ENCODE measurements around the gene ZFHX2. TPM values are rescaled to one million over a fixed set of nuclear protein-coding genes. Genes with fewer than 3 reads are reported as not detected.
"Not testable (repeated sequence)": the region's sequence is repeated elsewhere in the genome, so short reads cannot be mapped to it uniquely, and the experiment has no call there.

ZFHX2 gene
- total RNA-seq, 1 donor from 2014 or later, result 2.7 TPM

- intact Hi-C loops (cut with micrococcal nuclease), result loop anchor here (1.0 kb wide), 1 partner anchor 61 kb away; no protein-coding TSS in a partner anchor
- Mint-ChIP-seq H3K4me1 (ENCODE audit: low read depth) (no peaks in the 10 kb centered on the region), H3K4me3 (no peak overlapping the region), H3K27ac (no peak overlapping the region), H3K9me3 (no peaks in the 10 kb centered on the region), H3K36me3 (ENCODE audit: low read depth) (no peaks in the 10 kb centered on the region), H3K27me3 (ENCODE audit: insufficient read depth) (peaks cover 7% of the 10 kb centered on the region)
- peak; percentile 14 for DNase-seq (ENCODE audit: low spot score)
These were observed 12.1 kb downstream of the ZFHX2 start for GRCh38 chr14:23539248-23540140.

DNA sequence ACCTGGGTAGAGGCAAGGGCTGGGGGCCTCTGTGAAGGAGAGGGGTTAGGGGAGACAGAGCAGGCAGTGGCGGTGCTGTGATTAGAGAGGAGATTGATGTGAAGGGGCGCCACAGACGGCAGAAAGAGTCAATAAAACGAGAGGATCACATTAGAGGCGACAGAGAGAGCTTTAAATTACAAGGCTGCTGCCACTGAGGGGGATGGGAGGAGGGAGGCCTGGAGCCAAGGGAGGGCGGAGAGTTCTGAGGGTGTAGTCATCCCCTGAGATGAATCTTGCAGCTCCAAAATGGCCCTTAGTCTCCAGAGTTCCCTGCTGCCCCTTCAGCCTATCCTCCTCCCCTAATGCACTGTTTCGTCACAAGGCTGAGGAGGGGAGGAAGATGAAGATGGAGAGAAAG is 12.8 kb downstream of the ZFHX2 start:
- peaks cover 7% of the 10 kb centered on the region for H3K27me3 Mint-ChIP-seq (ENCODE audit: insufficient read depth)
- intact Hi-C loops (cut with micrococcal nuclease), result loop anchor here (1.0 kb wide), 1 partner anchor 60 kb away; no protein-coding TSS in a partner anchor
- H3K4me1 Mint-ChIP-seq (ENCODE audit: low read depth), result no peaks in the 10 kb centered on the region
- no peak overlapping the region for H3K27ac Mint-ChIP-seq
- H3K9me3 Mint-ChIP-seq, result no peaks in the 10 kb centered on the region
- DNase-seq (ENCODE audit: low spot score), result no peak
- H3K4me3 Mint-ChIP-seq, result no peak overlapping the region
- H3K36me3 Mint-ChIP-seq (ENCODE audit: low read depth), result no peaks in the 10 kb centered on the region

DNA sequence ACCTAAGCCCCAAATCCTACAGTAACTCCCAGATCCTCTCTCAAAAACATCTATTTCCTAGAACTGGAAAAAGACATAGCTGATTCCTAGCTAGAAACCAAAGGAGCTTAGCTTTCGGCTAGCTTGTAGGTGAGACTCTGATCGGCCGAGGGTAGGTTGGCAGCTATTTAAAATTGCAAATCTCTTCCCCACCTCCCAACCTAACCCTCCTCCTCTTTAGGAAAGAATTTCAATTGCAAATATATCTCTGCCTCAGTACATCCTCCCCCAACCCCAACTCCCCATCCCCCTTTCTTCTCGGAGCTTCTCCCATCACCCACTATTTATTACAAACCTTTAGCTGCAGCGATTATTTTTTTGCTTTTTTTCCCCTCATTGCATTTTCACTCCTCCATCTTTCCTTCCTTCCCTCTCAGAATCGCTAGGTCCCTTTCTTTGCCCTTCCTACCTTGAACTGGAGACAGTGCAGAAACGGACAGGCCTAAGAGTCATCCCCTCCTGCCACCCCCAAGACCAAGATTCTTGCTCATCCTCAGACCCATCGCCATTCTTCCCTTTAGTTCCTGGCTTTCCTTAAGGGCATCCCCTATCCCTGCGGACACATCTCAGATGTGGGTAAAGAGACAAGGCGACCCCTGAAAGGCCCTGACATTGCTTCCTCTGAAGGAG is 13.4 kb downstream of the ZFHX2 start:
- Mint-ChIP-seq H3K4me1 (ENCODE audit: low read depth) (no peaks in the 10 kb centered on the region), H3K36me3 (ENCODE audit: low read depth) (no peaks in the 10 kb centered on the region), H3K27ac (no peak overlapping the region), H3K27me3 (ENCODE audit: insufficient read depth) (peaks cover 7% of the 10 kb centered on the region), H3K9me3 (no peaks in the 10 kb centered on the region), H3K4me3 (no peak overlapping the region)
- intact Hi-C loops (cut with micrococcal nuclease), result no loop called here
- no peak for DNase-seq (ENCODE audit: low spot score)

DNA sequence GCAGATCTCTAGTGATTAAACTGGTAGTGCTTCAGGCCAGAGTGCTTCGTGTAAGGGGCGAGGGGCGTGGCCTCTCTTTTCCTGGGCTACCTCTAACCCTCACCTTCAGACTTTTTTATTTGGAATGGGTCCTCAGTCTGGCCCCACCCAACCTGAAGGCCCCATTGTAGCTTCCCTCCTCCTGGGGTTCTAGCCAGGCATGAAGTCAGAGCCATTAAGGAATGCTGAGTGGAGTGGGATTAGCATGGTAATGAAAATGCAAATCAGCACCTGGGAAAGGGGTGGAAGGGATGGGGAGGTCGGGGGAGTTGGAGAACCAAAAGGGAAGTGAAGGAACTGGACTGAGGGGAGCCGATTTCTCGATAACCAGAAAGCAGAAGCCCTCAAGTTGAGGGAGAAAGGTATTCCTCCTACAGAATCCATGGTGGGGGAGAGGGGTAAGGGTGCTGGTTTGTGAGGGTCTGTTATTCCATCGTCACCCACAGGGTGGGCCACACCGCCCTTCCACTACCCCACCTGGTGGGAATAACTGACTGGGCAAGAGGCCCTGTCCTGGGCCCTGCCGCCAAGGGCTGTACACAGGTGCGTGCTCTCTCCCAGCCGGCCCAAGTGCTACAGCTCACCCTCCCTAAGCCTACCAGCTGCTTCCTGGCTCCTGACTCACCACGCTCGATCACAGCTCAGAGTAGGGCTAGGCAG is 14.1 kb downstream of the ZFHX2 start:
- no peaks in the 10 kb centered on the region for H3K36me3 Mint-ChIP-seq (ENCODE audit: low read depth)
- intact Hi-C loops (cut with micrococcal nuclease), result no loop called here
- H3K4me3 Mint-ChIP-seq, result no peak overlapping the region
- DNase-seq (ENCODE audit: low spot score), result no peak
- no peak overlapping the region for H3K27ac Mint-ChIP-seq
- H3K9me3 Mint-ChIP-seq, result no peaks in the 10 kb centered on the region
- peaks cover 7% of the 10 kb centered on the region for H3K27me3 Mint-ChIP-seq (ENCODE audit: insufficient read depth)
- no peaks in the 10 kb centered on the region for H3K4me1 Mint-ChIP-seq (ENCODE audit: low read depth)

- H3K27ac Mint-ChIP-seq; H3K4me1 Mint-ChIP-seq (ENCODE audit: low read depth); DNase-seq (ENCODE audit: low spot score); H3K36me3 Mint-ChIP-seq (ENCODE audit: low read depth); H3K4me3 Mint-ChIP-seq; intact Hi-C loops (cut with micrococcal nuclease); H3K9me3 Mint-ChIP-seq; H3K27me3 Mint-ChIP-seq (ENCODE audit: insufficient read depth): not testable (repeated sequence)
These were observed 14.7 kb downstream of the ZFHX2 start for GRCh38 chr14:23536906-23537305.

GRCh38 chr14:23536494-23536893 is 15.1 kb downstream of the ZFHX2 start:
- H3K27ac Mint-ChIP-seq, result no peak overlapping the region
- no peaks in the 10 kb centered on the region for H3K4me1 Mint-ChIP-seq (ENCODE audit: low read depth)
- no peak for DNase-seq (ENCODE audit: low spot score)
- intact Hi-C loops (cut with micrococcal nuclease), result no loop called here
- H3K27me3 Mint-ChIP-seq (ENCODE audit: insufficient read depth), result peaks cover 7% of the 10 kb centered on the region
- no peaks in the 10 kb centered on the region for H3K9me3 Mint-ChIP-seq
- H3K36me3 Mint-ChIP-seq (ENCODE audit: low read depth), result no peaks in the 10 kb centered on the region
- no peak overlapping the region for H3K4me3 Mint-ChIP-seq

DNA sequence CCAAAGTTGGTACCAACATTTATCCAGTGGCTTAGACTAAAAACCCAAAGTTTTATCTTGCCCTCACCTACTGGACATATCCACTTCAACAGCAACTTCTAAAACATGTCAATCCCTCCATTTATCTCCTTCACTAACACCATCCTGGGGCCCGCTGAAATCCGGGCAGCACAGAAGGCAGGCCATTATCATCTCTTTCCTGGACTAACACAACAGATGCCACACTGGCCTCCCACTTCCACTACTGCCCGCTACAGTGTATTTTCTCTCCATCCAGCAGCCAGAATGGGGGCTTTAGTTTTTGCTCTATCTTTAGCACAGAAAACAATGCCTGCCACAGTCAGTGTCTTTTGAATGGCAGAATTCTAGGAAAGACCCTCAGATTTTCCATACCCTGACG is 15.6 kb downstream of the ZFHX2 start:
- Mint-ChIP-seq H3K9me3 (no peaks in the 10 kb centered on the region), H3K4me3 (no peak overlapping the region), H3K4me1 (ENCODE audit: low read depth) (peaks cover under 1% of the 10 kb centered on the region), H3K27me3 (ENCODE audit: insufficient read depth) (peaks cover 7% of the 10 kb centered on the region), H3K36me3 (ENCODE audit: low read depth) (no peaks in the 10 kb centered on the region), H3K27ac (no peak overlapping the region)
- DNase-seq (ENCODE audit: low spot score), result no peak
- intact Hi-C loops (cut with micrococcal nuclease), result no loop called here

- Mint-ChIP-seq H3K9me3 (no peaks in the 10 kb centered on the region), H3K27ac (no peak overlapping the region), H3K27me3 (ENCODE audit: insufficient read depth) (peaks cover 2% of the 10 kb centered on the region), H3K4me1 (ENCODE audit: low read depth) (peaks cover 11% of the 10 kb centered on the region), H3K36me3 (ENCODE audit: low read depth) (no peaks in the 10 kb centered on the region), H3K4me3 (no peak overlapping the region)
- no peak for DNase-seq (ENCODE audit: low spot score)
- intact Hi-C loops (cut with micrococcal nuclease), result no loop called here
These were observed 17.7 kb downstream of the ZFHX2 start for GRCh38 chr14:23533652-23534435.

GRCh38 chr14:23532658-23533057 is 18.9 kb downstream of the ZFHX2 start:
- peaks cover 11% of the 10 kb centered on the region for H3K4me1 Mint-ChIP-seq (ENCODE audit: low read depth)
- intact Hi-C loops (cut with micrococcal nuclease), result no loop called here

GRCh38 chr14:23531391-23531790 is 20.2 kb downstream of the ZFHX2 start:
- Mint-ChIP-seq H3K27ac (no peak overlapping the region), H3K27me3 (ENCODE audit: insufficient read depth) (no peaks in the 10 kb centered on the region), H3K4me1 (ENCODE audit: low read depth) (peaks cover 11% of the 10 kb centered on the region), H3K9me3 (no peaks in the 10 kb centered on the region), H3K4me3 (no peak overlapping the region), H3K36me3 (ENCODE audit: low read depth) (no peaks in the 10 kb centered on the region)
- intact Hi-C loops (cut with micrococcal nuclease), result no loop called here
- DNase-seq (ENCODE audit: low spot score), result no peak

More at GRCh38 chr14:23532658-23533057, 18.9 kb downstream of the ZFHX2 start:
- Mint-ChIP-seq H3K4me3 (no peak overlapping the region), H3K36me3 (ENCODE audit: low read depth) (no peaks in the 10 kb centered on the region), H3K27ac (no peak overlapping the region), H3K9me3 (no peaks in the 10 kb centered on the region), H3K27me3 (ENCODE audit: insufficient read depth) (no peaks in the 10 kb centered on the region)
- no peak for DNase-seq (ENCODE audit: low spot score)

GRCh38 chr14:23530375-23531055 is 21.1 kb downstream of the ZFHX2 start:
- H3K27ac Mint-ChIP-seq, result no peak overlapping the region
- H3K4me3 Mint-ChIP-seq, result no peak overlapping the region
- no peaks in the 10 kb centered on the region for H3K9me3 Mint-ChIP-seq
- no peaks in the 10 kb centered on the region for H3K27me3 Mint-ChIP-seq (ENCODE audit: insufficient read depth)
- H3K36me3 Mint-ChIP-seq (ENCODE audit: low read depth), result no peaks in the 10 kb centered on the region
- intact Hi-C loops (cut with micrococcal nuclease), result no loop called here
- no peak for DNase-seq (ENCODE audit: low spot score)
- peaks cover 11% of the 10 kb centered on the region for H3K4me1 Mint-ChIP-seq (ENCODE audit: low read depth)

- no peak overlapping the region for H3K27ac Mint-ChIP-seq
- no peaks in the 10 kb centered on the region for H3K27me3 Mint-ChIP-seq (ENCODE audit: insufficient read depth)
- no peak for DNase-seq (ENCODE audit: low spot score)
- no peaks in the 10 kb centered on the region for H3K36me3 Mint-ChIP-seq (ENCODE audit: low read depth)
- H3K4me3 Mint-ChIP-seq, result no peak overlapping the region
- no peaks in the 10 kb centered on the region for H3K9me3 Mint-ChIP-seq
- intact Hi-C loops (cut with micrococcal nuclease), result no loop called here
- H3K4me1 Mint-ChIP-seq (ENCODE audit: low read depth), result peaks cover 11% of the 10 kb centered on the region
These were observed 22.5 kb downstream of the ZFHX2 start for GRCh38 chr14:23529016-23529415.

Data from activated T-helper 1 cell treated with anti-CD3 and anti-CD28 coated beads, Interleukin-12 subunit alpha, Interleukin-12 subunit beta, Interleukin-2, Interleukin-4 antibody, amounts not matched to agents 30 ng/mL and 10 ng/mL and 1 ng/mL, durations not matched to agents 14 hours and 24 hours and 36 hours (primary cell).